ENCODE measurements around the gene KIFAP3. TPM values are rescaled to one million over a fixed set of nuclear protein-coding genes. Genes with fewer than 3 reads are reported as not detected.

KIFAP3 gene
- total and polyA plus RNA-seq, 7 donors, result 9.2 to 25.7 (median 21.6) TPM

- intact Hi-C loops (cut with DNase I), result loop anchor here in 1 of 2 donors (5.0 kb wide), 2 partner anchors 950 to 995 kb away; no protein-coding TSS in a partner anchor
- DNase-seq (no peak), ATAC-seq (no peak)
- no peaks in the 10 kb centered on the region for H3K9me3 ChIP-seq
- no peak overlapping the region for H3K27ac ChIP-seq
- H3K4me1 ChIP-seq, result no peaks in the 10 kb centered on the region
- no peaks in the 10 kb centered on the region for H3K36me3 ChIP-seq (ENCODE audit: insufficient read depth in 1 of 2, low read depth in 1 of 2)
- WGBS, 3 donors, result 80 to 88% (median 80%) methylated on average over 1 of the region's 1 CpG
- no peaks in the 10 kb centered on the region for H3K27me3 ChIP-seq (ENCODE audit: insufficient read depth in 3 of 3, low read length in 2 of 3)
- no peak for TF ChIP-seq CTCF (IDR thresholded peaks at IDR 0.05)
- no peak overlapping the region for H3K4me3 ChIP-seq
Measured at GRCh38 chr1:169931795-169932231, 142.7 kb downstream of the KIFAP3 start.

GRCh38 chr1:169929210-169929526 is 145.3 kb downstream of the KIFAP3 start:
- no peak for TF ChIP-seq CTCF (IDR thresholded peaks at IDR 0.05)
- no peaks in the 10 kb centered on the region for H3K27me3 ChIP-seq (ENCODE audit: insufficient read depth in 3 of 3, low read length in 2 of 3)
- H3K27ac ChIP-seq, result no peak overlapping the region
- H3K4me1 ChIP-seq, result no peaks in the 10 kb centered on the region
- H3K36me3 ChIP-seq (ENCODE audit: insufficient read depth in 1 of 2, low read depth in 1 of 2), result no peaks in the 10 kb centered on the region
- no peaks in the 10 kb centered on the region for H3K9me3 ChIP-seq
- DNase-seq (no peak), ATAC-seq (no peak)
- H3K4me3 ChIP-seq, result no peak overlapping the region
- 18 to 25% (median 24%) methylated on average over 1 of the region's 1 CpG for WGBS, 3 donors
- intact Hi-C loops (cut with DNase I), result no loop called here

- no peaks in the 10 kb centered on the region for H3K27me3 ChIP-seq (ENCODE audit: insufficient read depth in 3 of 3, low read length in 2 of 3)
- no peaks in the 10 kb centered on the region for H3K9me3 ChIP-seq
- no peak overlapping the region for H3K27ac ChIP-seq
- TF ChIP-seq CTCF (IDR thresholded peaks at IDR 0.05), result peak; percentile 84
- no peak overlapping the region for H3K4me3 ChIP-seq
- intact Hi-C loops (cut with DNase I), result no loop called here
- ATAC-seq (peak in 3 of 4 donors; percentile 61 to 75 (median 72)), DNase-seq (no peak)
- no peaks in the 10 kb centered on the region for H3K36me3 ChIP-seq (ENCODE audit: insufficient read depth in 1 of 2, low read depth in 1 of 2)
- no peaks in the 10 kb centered on the region for H3K4me1 ChIP-seq
- WGBS, 3 donors, result 44 to 48% (median 47%) methylated on average over 6 of the region's 6 CpGs
Measured at GRCh38 chr1:169928438-169929209, 145.9 kb downstream of the KIFAP3 start.

- ATAC-seq (no peak), DNase-seq (no peak)
- 80 to 89% (median 87%) methylated on average over 3 of the region's 3 CpGs for WGBS, 3 donors
- Histone ChIP-seq H3K4me1 (no peaks in the 10 kb centered on the region), H3K27ac (no peak overlapping the region), H3K9me3 (no peaks in the 10 kb centered on the region), H3K4me3 (no peak overlapping the region), H3K36me3 (ENCODE audit: insufficient read depth in 1 of 2, low read depth in 1 of 2) (peaks cover 0 to 9% of the 10 kb centered on the region in 2 donors), H3K27me3 (ENCODE audit: insufficient read depth in 3 of 3, low read length in 2 of 3) (no peaks in the 10 kb centered on the region)
- intact Hi-C loops (cut with DNase I), result no loop called here
- TF ChIP-seq CTCF (IDR thresholded peaks at IDR 0.05), result no peak
Measured at GRCh38 chr1:169925505-169926482, 148.7 kb downstream of the KIFAP3 start.

Data from psoas muscle (tissue), 8 donors.